Measurements from ENCODE around the gene RNPEP.
"Not testable (repeated sequence)": the region's sequence is repeated elsewhere in the genome, so short reads cannot be mapped to it uniquely, and the experiment has no call there.

RNPEP gene

GRCh38 chr1:201954263-201955008, 28.0 kb upstream of the RNPEP start:
- DNase-seq = no peak
- Mint-ChIP-seq H3K27me3 (ENCODE audit: low read depth, poor library complexity) (peaks cover 6% of the 10 kb centered on the region), H3K36me3 (ENCODE audit: low read depth) (peaks cover 21% of the 10 kb centered on the region), H3K9me3 (no peaks in the 10 kb centered on the region), H3K4me1 (peaks cover 35% of the 10 kb centered on the region), H3K4me3 (peak overlapping the region; percentile 97), H3K27ac (peak overlapping the region; percentile 97)
- no peak for TF ChIP-seq CTCF (IDR thresholded peaks at IDR 0.05)

DNA sequence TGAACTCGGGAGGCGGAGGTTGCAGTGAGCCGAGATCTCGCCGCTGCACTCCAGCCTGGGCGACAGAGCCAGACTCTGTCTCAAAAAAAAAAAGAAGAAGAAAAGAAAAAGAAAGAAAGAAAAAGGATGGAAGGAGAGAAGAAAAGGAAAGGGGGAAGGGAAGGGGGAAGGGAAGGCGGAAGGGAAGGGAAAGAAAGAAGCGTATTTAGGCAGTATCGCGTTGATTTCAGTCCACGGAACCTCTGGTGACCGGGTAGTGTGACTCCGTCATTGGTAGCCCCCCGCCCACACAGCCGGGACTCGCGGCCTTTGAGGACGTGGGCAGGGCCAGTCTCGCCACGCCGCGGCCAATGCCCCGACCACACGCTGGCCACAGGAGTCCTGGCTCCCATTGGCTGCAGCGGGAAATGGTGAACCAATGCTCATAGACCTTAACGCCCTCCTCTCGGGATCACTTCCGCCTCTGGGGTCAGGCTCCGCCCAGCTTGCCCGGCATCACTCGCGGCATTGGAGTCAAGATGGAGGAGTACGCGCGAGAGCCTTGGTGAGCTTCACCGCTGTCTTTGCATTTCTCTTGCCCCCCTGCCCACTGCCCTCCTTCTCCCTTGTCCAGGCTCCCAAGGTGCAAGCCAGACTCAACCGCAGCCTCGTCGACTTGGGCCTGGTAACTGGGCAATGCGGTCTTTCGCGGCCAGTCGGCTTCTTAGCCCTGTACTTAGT, 27.3 kb upstream of the RNPEP start, which contains the start of gene TIMM17A:
TIMM17A (plus strand) TSS at position 495 of the 720 bp plus-strand sequence; CDS start at position 519, 24 bp downstream.
- no peaks in the 10 kb centered on the region for H3K9me3 Mint-ChIP-seq
- peaks cover 22% of the 10 kb centered on the region for H3K36me3 Mint-ChIP-seq (ENCODE audit: low read depth)
- H3K27ac Mint-ChIP-seq = peak within 1 kb of the TSS; percentile 97
- peak within 1 kb of the TSS; percentile 97 for H3K4me3 Mint-ChIP-seq
- no peak for TF ChIP-seq CTCF (IDR thresholded peaks at IDR 0.05)
- DNase-seq = peak; percentile 93
- H3K4me1 Mint-ChIP-seq = peaks cover 28% of the 10 kb centered on the region
- peaks cover 6% of the 10 kb centered on the region for H3K27me3 Mint-ChIP-seq (ENCODE audit: low read depth, poor library complexity)

GRCh38 chr1:201955729-201956143, 26.7 kb upstream of the RNPEP start:
- Mint-ChIP-seq H3K9me3 (no peaks in the 10 kb centered on the region), H3K27ac (peak overlapping the region; percentile 97), H3K4me1 (peaks cover 24% of the 10 kb centered on the region), H3K27me3 (ENCODE audit: low read depth, poor library complexity) (peaks cover 6% of the 10 kb centered on the region), H3K36me3 (ENCODE audit: low read depth) (peaks cover 27% of the 10 kb centered on the region), H3K4me3 (peak overlapping the region; percentile 97)
- TF ChIP-seq CTCF (IDR thresholded peaks at IDR 0.05) = no peak
- DNase-seq = no peak

GRCh38 chr1:201958348-201958747, 24.1 kb upstream of the RNPEP start:
- no peak for TF ChIP-seq CTCF (IDR thresholded peaks at IDR 0.05)
- Mint-ChIP-seq H3K36me3 (ENCODE audit: low read depth) (peaks cover 46% of the 10 kb centered on the region), H3K27me3 (ENCODE audit: low read depth, poor library complexity) (peaks cover 3% of the 10 kb centered on the region), H3K4me1 (peaks cover 24% of the 10 kb centered on the region), H3K27ac (no peak overlapping the region), H3K4me3 (no peak overlapping the region), H3K9me3 (no peaks in the 10 kb centered on the region)
- DNase-seq = no peak

GRCh38 chr1:201962382-201962781, 20.1 kb upstream of the RNPEP start:
- H3K4me3 Mint-ChIP-seq; DNase-seq; H3K27me3 Mint-ChIP-seq (ENCODE audit: low read depth, poor library complexity); H3K4me1 Mint-ChIP-seq; H3K9me3 Mint-ChIP-seq: not testable (repeated sequence)
- Mint-ChIP-seq H3K27ac (peak overlapping the region; percentile 9), H3K36me3 (ENCODE audit: low read depth) (peaks cover 74% of the 10 kb centered on the region)

DNA sequence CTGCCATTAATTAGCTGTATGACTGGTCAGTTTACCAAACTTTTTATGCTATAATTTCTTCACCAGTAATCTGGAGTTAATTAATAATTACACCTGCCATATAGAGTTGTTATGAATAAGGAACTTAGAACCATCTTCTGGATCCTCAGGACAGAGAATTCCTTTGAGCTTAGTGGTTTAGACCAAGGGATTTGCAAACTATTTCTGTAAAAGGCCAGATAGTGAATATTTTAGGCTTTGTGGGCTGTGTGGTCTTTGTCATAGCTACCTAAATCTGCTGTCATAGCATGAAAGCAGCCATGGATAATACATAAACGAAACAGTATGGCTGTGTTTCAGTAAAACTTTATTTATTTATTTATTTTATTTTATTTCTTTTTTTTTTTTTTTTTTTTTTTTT, 18.2 kb upstream of the RNPEP start:
- H3K4me3 Mint-ChIP-seq = no peak overlapping the region
- H3K4me1 Mint-ChIP-seq = no peaks in the 10 kb centered on the region
- no peaks in the 10 kb centered on the region for H3K9me3 Mint-ChIP-seq
- no peaks in the 10 kb centered on the region for H3K27me3 Mint-ChIP-seq (ENCODE audit: low read depth, poor library complexity)
- H3K27ac Mint-ChIP-seq = no peak overlapping the region
- no peak for DNase-seq
- no peak for TF ChIP-seq CTCF (IDR thresholded peaks at IDR 0.05)
- peaks cover 68% of the 10 kb centered on the region for H3K36me3 Mint-ChIP-seq (ENCODE audit: low read depth)
